A673 (cell line): ENCODE data around the gene CDK5RAP3.

ENCODE experiments used
- EZH2 ChIP-seq: fragments of 200-600 bp; sonication (generic); IDR thresholded peaks from 2 replicates; pipeline ENCODE4 v1.6.1; 2017; ENCODE audit warnings: borderline replicate concordance, low read depth, mild to moderate bottlenecking, mixed read lengths, antibody characterized with exemption, low read length; ENCODE audit not compliant: poor library complexity, severe bottlenecking
- TF ChIP-seq, protein P1 (sequence below): fragments of 300-800, 200-600 bp; sonication (generic); conservative IDR thresholded peaks from 2 replicates; pipeline ENCODE4 v1.5.1; 2017; ENCODE audit warnings: low read depth, mild to moderate bottlenecking, antibody characterized with exemption, low read length, moderate library complexity, mixed read lengths

GRCh38 chr17:47967607-47968252, 3.2 kb upstream of the CDK5RAP3 start:
- TF ChIP-seq, protein P1, sequence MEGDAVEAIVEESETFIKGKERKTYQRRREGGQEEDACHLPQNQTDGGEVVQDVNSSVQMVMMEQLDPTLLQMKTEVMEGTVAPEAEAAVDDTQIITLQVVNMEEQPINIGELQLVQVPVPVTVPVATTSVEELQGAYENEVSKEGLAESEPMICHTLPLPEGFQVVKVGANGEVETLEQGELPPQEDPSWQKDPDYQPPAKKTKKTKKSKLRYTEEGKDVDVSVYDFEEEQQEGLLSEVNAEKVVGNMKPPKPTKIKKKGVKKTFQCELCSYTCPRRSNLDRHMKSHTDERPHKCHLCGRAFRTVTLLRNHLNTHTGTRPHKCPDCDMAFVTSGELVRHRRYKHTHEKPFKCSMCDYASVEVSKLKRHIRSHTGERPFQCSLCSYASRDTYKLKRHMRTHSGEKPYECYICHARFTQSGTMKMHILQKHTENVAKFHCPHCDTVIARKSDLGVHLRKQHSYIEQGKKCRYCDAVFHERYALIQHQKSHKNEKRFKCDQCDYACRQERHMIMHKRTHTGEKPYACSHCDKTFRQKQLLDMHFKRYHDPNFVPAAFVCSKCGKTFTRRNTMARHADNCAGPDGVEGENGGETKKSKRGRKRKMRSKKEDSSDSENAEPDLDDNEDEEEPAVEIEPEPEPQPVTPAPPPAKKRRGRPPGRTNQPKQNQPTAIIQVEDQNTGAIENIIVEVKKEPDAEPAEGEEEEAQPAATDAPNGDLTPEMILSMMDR, result no peak
- no peak for TF ChIP-seq EZH2
